HG03469 (cell line): Measurements from ENCODE around the gene SMIM9.
"Not testable (repeated sequence)": the region's sequence is repeated elsewhere in the genome, so short reads cannot be mapped to it uniquely, and the experiment has no call there.

Source experiments
- ATAC-seq: cut with Tn5 transposase; IDR thresholded peaks from one replicate; pipeline ENCODE4 v1.9.1; 2021; ENCODE audit warnings: mild to moderate bottlenecking, moderate library complexity, moderate number of reproducible peaks; ENCODE audit not compliant: unreplicated experiment

The SMIM9 gene

GRCh38 chrX:154816326-154816898 lies 18.1 kb downstream of the SMIM9 start:
- ATAC-seq = not testable (repeated sequence)

GRCh38 chrX:154815274-154815818 lies 19.1 kb downstream of the SMIM9 start:
- ATAC-seq = no peak

- ATAC-seq = no peak
These were observed 20.7 kb downstream of the SMIM9 start for GRCh38 chrX:154813801-154814200.

GRCh38 chrX:154812341-154813101 lies 21.9 kb downstream of the SMIM9 start:
- no peak for ATAC-seq

GRCh38 chrX:154809939-154810665 lies 24.4 kb downstream of the SMIM9 start:
- no peak for ATAC-seq

- ATAC-seq = no peak
These were observed 27.5 kb downstream of the SMIM9 start for GRCh38 chrX:154806837-154807501.

- no peak for ATAC-seq
These were observed 28.8 kb downstream of the SMIM9 start for GRCh38 chrX:154805696-154806091.

- ATAC-seq = peak; percentile 77
These were observed 29.3 kb downstream of the SMIM9 start, which contains the start of gene MPP1 for GRCh38 chrX:154804957-154805695. Gene MPP1, minus strand, starts transcription at chrX:154805485. Its CDS starts 112 bp downstream, at chrX:154805373.

GRCh38 chrX:154804261-154804956 lies 30.1 kb downstream of the SMIM9 start:
- no peak for ATAC-seq

GRCh38 chrX:154802947-154803346 lies 31.5 kb downstream of the SMIM9 start:
- ATAC-seq = no peak

- no peak for ATAC-seq
These were observed 33.8 kb downstream of the SMIM9 start for GRCh38 chrX:154800478-154801210.

GRCh38 chrX:154799556-154800348 lies 34.7 kb downstream of the SMIM9 start:
- ATAC-seq = no peak

- no peak for ATAC-seq
These were observed 37.5 kb downstream of the SMIM9 start for GRCh38 chrX:154797006-154797405.

- ATAC-seq = no peak
These were observed 39.4 kb downstream of the SMIM9 start for GRCh38 chrX:154795016-154795415.

- ATAC-seq = no peak
These were observed 41.2 kb downstream of the SMIM9 start for GRCh38 chrX:154793084-154793795.

- no peak for ATAC-seq
These were observed 42.5 kb downstream of the SMIM9 start for GRCh38 chrX:154791939-154792338.

- ATAC-seq = no peak
These were observed 43.0 kb downstream of the SMIM9 start for GRCh38 chrX:154791467-154791866.

- ATAC-seq = no peak
These were observed 48.7 kb downstream of the SMIM9 start for GRCh38 chrX:154785716-154786115.
